Measurements from ENCODE around the gene RETREG3.

DNA sequence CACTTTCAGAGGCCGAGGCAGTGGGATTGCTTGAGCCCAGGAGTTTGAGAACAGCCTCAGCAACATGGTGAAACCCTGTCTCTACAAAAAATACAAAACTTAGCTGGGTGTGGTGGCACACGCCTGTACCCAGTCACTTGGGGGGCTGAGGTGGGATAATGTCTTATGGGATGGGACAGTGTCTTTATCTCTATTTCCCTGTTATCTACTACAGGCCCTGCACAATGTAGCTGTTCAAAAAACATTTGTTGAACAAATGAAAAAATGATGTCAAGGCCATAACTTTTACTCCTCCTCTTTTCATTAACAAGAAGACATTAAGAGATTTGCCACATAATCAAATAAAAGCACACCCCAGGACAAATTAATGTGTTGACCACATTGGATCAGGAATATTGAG is 14.1 kb upstream of the RETREG3 start:
- TF ChIP-seq, protein P1, sequence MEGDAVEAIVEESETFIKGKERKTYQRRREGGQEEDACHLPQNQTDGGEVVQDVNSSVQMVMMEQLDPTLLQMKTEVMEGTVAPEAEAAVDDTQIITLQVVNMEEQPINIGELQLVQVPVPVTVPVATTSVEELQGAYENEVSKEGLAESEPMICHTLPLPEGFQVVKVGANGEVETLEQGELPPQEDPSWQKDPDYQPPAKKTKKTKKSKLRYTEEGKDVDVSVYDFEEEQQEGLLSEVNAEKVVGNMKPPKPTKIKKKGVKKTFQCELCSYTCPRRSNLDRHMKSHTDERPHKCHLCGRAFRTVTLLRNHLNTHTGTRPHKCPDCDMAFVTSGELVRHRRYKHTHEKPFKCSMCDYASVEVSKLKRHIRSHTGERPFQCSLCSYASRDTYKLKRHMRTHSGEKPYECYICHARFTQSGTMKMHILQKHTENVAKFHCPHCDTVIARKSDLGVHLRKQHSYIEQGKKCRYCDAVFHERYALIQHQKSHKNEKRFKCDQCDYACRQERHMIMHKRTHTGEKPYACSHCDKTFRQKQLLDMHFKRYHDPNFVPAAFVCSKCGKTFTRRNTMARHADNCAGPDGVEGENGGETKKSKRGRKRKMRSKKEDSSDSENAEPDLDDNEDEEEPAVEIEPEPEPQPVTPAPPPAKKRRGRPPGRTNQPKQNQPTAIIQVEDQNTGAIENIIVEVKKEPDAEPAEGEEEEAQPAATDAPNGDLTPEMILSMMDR (IDR thresholded peaks at IDR 0.05; ENCODE audit: low read length): no peak
- TF ChIP-seq EZH2 (IDR thresholded peaks at IDR 0.05; ENCODE audit: borderline replicate concordance, low read length): no peak
